Stimulated activated naive CD8-positive, alpha-beta T cell treated with anti-CD3 and anti-CD28 coated beads, Interleukin-15, amount 100 ng/mL, for 72 hours (primary cell): ENCODE measurements around the gene GSC.
A peak's percentile ranks its signal among the peaks of the same experiment; 100 is the strongest.

Experiments
- ATAC-seq: fragments of 150-1000 bp; cut with Tn5 transposase; 2 replicates; pipeline ENCODE4 v1.10.0; 2021; ENCODE audit warnings: mild to moderate bottlenecking, moderate library complexity
- DNase-seq, 2 donors: peaks; one replicate each; pipeline ENCODE4 v3.0.0; 2021 to 2022
- H3K27ac Mint-ChIP-seq, 2 donors: one replicate each; pipeline ENCODE4 v1.8.0; 2022; ENCODE audit warnings: mild to moderate bottlenecking in 2 of 2, mixed read lengths in 2 of 2, moderate library complexity in 2 of 2
- H3K27me3 Mint-ChIP-seq: one replicate; pipeline ENCODE4 v1.8.0; 2022; ENCODE audit warnings: mixed read lengths
- H3K4me1 Mint-ChIP-seq: one replicate; pipeline ENCODE4 v1.8.0; 2022; ENCODE audit warnings: mild to moderate bottlenecking, mixed read lengths
- H3K4me3 Mint-ChIP-seq, 2 donors: one replicate each; pipeline ENCODE4 v1.8.0; 2022; ENCODE audit warnings: mild to moderate bottlenecking in 2 of 2, mixed read lengths in 2 of 2, moderate library complexity in 1 of 2
- H3K9me3 Mint-ChIP-seq, 2 donors: one replicate each; pipeline ENCODE4 v1.8.0; 2022; ENCODE audit warnings: mixed read lengths in 2 of 2

The GSC gene

GRCh38 chr14:94775091-94775870, 5.4 kb upstream of the GSC start:
- no peak overlapping the region for H3K27ac Mint-ChIP-seq
- ATAC-seq = no peak

GRCh38 chr14:94774344-94775090, 4.6 kb upstream of the GSC start:
- DNase-seq (no peak), ATAC-seq (no peak)
- peaks cover 33% of the 10 kb centered on the region for H3K4me1 Mint-ChIP-seq
- H3K9me3 Mint-ChIP-seq = no peaks in the 10 kb centered on the region
- H3K27me3 Mint-ChIP-seq = peaks cover 85% of the 10 kb centered on the region
- no peak overlapping the region for H3K27ac Mint-ChIP-seq
- no peak overlapping the region for H3K4me3 Mint-ChIP-seq

More at GRCh38 chr14:94775091-94775870, 5.4 kb upstream of the GSC start:
- Mint-ChIP-seq H3K27me3 (peaks cover 86% of the 10 kb centered on the region), H3K9me3 (no peaks in the 10 kb centered on the region), H3K4me1 (peaks cover 32% of the 10 kb centered on the region), H3K4me3 (no peak overlapping the region)
- no peak for DNase-seq

GRCh38 chr14:94773655-94774343, 3.9 kb upstream of the GSC start:
- Mint-ChIP-seq H3K4me1 (peaks cover 40% of the 10 kb centered on the region), H3K9me3 (no peaks in the 10 kb centered on the region), H3K27me3 (peaks cover 85% of the 10 kb centered on the region), H3K4me3 (no peak overlapping the region), H3K27ac (no peak overlapping the region)
- DNase-seq (no peak), ATAC-seq (no peak)

- peaks cover 92% of the 10 kb centered on the region for H3K27me3 Mint-ChIP-seq
- no peak overlapping the region for H3K27ac Mint-ChIP-seq
- no peak overlapping the region for H3K4me3 Mint-ChIP-seq
- no peak for DNase-seq
- ATAC-seq = no peak
- H3K9me3 Mint-ChIP-seq = no peaks in the 10 kb centered on the region
- peaks cover 46% of the 10 kb centered on the region for H3K4me1 Mint-ChIP-seq
Observed at GRCh38 chr14:94773061-94773648, 3.2 kb upstream of the GSC start.

GRCh38 chr14:94772548-94772947, 2.6 kb upstream of the GSC start:
- H3K27ac Mint-ChIP-seq = no peak overlapping the region
- H3K4me3 Mint-ChIP-seq = no peak overlapping the region
- DNase-seq (no peak), ATAC-seq (no peak)
- H3K27me3 Mint-ChIP-seq = peaks cover 96% of the 10 kb centered on the region
- no peaks in the 10 kb centered on the region for H3K9me3 Mint-ChIP-seq
- H3K4me1 Mint-ChIP-seq = peaks cover 50% of the 10 kb centered on the region

- H3K27ac Mint-ChIP-seq = no peak overlapping the region
Observed at GRCh38 chr14:94771906-94772490, 2.1 kb upstream of the GSC start.

GRCh38 chr14:94771158-94771905, 1.4 kb upstream of the GSC start:
- no peak overlapping the region for H3K27ac Mint-ChIP-seq
- DNase-seq (no peak), ATAC-seq (no peak)
- no peaks in the 10 kb centered on the region for H3K9me3 Mint-ChIP-seq
- no peak overlapping the region for H3K4me3 Mint-ChIP-seq
- peaks cover 94% of the 10 kb centered on the region for H3K27me3 Mint-ChIP-seq
- H3K4me1 Mint-ChIP-seq = peaks cover 50% of the 10 kb centered on the region

More at GRCh38 chr14:94771906-94772490, 2.1 kb upstream of the GSC start:
- Mint-ChIP-seq H3K9me3 (no peaks in the 10 kb centered on the region), H3K4me3 (no peak overlapping the region), H3K4me1 (peaks cover 50% of the 10 kb centered on the region), H3K27me3 (peaks cover 96% of the 10 kb centered on the region)
- ATAC-seq (no peak), DNase-seq (no peak)

GRCh38 chr14:94770815-94771157, 873 bp upstream of the GSC start:
- Mint-ChIP-seq H3K27me3 (peaks cover 91% of the 10 kb centered on the region), H3K4me1 (peaks cover 50% of the 10 kb centered on the region), H3K4me3 (peak overlapping the region; percentile 17 to 51), H3K27ac (no peak overlapping the region), H3K9me3 (no peaks in the 10 kb centered on the region)
- ATAC-seq = no peak
- DNase-seq = no peak

GRCh38 chr14:94770251-94770749, 387 bp upstream of the GSC start:
- Mint-ChIP-seq H3K27me3 (peaks cover 91% of the 10 kb centered on the region), H3K4me1 (peaks cover 45% of the 10 kb centered on the region), H3K9me3 (no peaks in the 10 kb centered on the region), H3K4me3 (peak overlapping the region; percentile 17 to 51), H3K27ac (no peak overlapping the region)
- DNase-seq (no peak), ATAC-seq (no peak)

- H3K4me3 Mint-ChIP-seq = peak overlapping the region; percentile 78 to 84
- no peaks in the 10 kb centered on the region for H3K9me3 Mint-ChIP-seq
- peaks cover 91% of the 10 kb centered on the region for H3K27me3 Mint-ChIP-seq
- H3K27ac Mint-ChIP-seq = peak overlapping the region in 1 of 2 donors; percentile 91
- peak; percentile 31 to 50 for DNase-seq
- H3K4me1 Mint-ChIP-seq = peaks cover 42% of the 10 kb centered on the region
- peak; percentile 64 for ATAC-seq
Observed at GRCh38 chr14:94768521-94769390, 1.2 kb downstream of the GSC start.

GRCh38 chr14:94768141-94768520, 1.8 kb downstream of the GSC start:
- H3K27me3 Mint-ChIP-seq = peaks cover 91% of the 10 kb centered on the region
- peak overlapping the region; percentile 78 to 84 for H3K4me3 Mint-ChIP-seq
- no peak for ATAC-seq
- no peak overlapping the region for H3K27ac Mint-ChIP-seq
- no peaks in the 10 kb centered on the region for H3K9me3 Mint-ChIP-seq
- H3K4me1 Mint-ChIP-seq = peaks cover 37% of the 10 kb centered on the region
- DNase-seq = no peak

GRCh38 chr14:94767321-94767878, 2.5 kb downstream of the GSC start:
- peaks cover 91% of the 10 kb centered on the region for H3K27me3 Mint-ChIP-seq
- H3K9me3 Mint-ChIP-seq = no peaks in the 10 kb centered on the region
- H3K4me3 Mint-ChIP-seq = no peak overlapping the region
- H3K27ac Mint-ChIP-seq = no peak overlapping the region
- no peak for DNase-seq
- H3K4me1 Mint-ChIP-seq = peaks cover 32% of the 10 kb centered on the region
- no peak for ATAC-seq

GRCh38 chr14:94764573-94764972, 5.3 kb downstream of the GSC start:
- DNase-seq (no peak), ATAC-seq (no peak)
- H3K27me3 Mint-ChIP-seq = peaks cover 74% of the 10 kb centered on the region
- no peaks in the 10 kb centered on the region for H3K9me3 Mint-ChIP-seq
- no peak overlapping the region for H3K4me3 Mint-ChIP-seq
- no peak overlapping the region for H3K27ac Mint-ChIP-seq
- peaks cover 17% of the 10 kb centered on the region for H3K4me1 Mint-ChIP-seq

GRCh38 chr14:94762431-94762830, 7.5 kb downstream of the GSC start:
- ATAC-seq (no peak), DNase-seq (no peak)
- Mint-ChIP-seq H3K4me1 (no peaks in the 10 kb centered on the region), H3K9me3 (no peaks in the 10 kb centered on the region), H3K4me3 (no peak overlapping the region), H3K27me3 (peaks cover 66% of the 10 kb centered on the region), H3K27ac (no peak overlapping the region)
